Endothelial cell of umbilical vein (primary cell): Measurements from ENCODE around the gene MRPS11.

Experiments used
- EZH2 ChIP-seq: IDR thresholded peaks from 2 replicates; pipeline ENCODE4 v1.6.1; 2012; ENCODE audit warnings: borderline replicate concordance, low read depth, mild to moderate bottlenecking, moderate library complexity, low read length, inconsistent platforms; ENCODE audit not compliant: severe bottlenecking
- FOS ChIP-seq: IDR thresholded peaks from 2 replicates; pipeline ENCODE4 v1.6.1; 2011; ENCODE audit warnings: mild to moderate bottlenecking, low read length, moderate library complexity, borderline replicate concordance; ENCODE audit not compliant: insufficient read depth
- GATA2 ChIP-seq: IDR thresholded peaks from 2 replicates; pipeline ENCODE4 v1.7.0; 2011; ENCODE audit warnings: low read depth, mild to moderate bottlenecking, moderate library complexity, mixed read lengths, low read length; ENCODE audit not compliant: insufficient read length, insufficient read depth
- JUN ChIP-seq: IDR thresholded peaks from 2 replicates; pipeline ENCODE4 v1.6.1; 2011; ENCODE audit warnings: borderline replicate concordance, low read depth; ENCODE audit not compliant: insufficient read length, insufficient read depth
- MYC ChIP-seq: IDR thresholded peaks from one replicate; pipeline ENCODE4 v1.6.1; 2011; ENCODE audit warnings: mild to moderate bottlenecking, low read depth, low read length
- POLR2A ChIP-seq: IDR thresholded peaks from 2 replicates; pipeline ENCODE4 v1.6.1; 2012; ENCODE audit warnings: low read depth, mild to moderate bottlenecking, control low read depth, low read length
- POLR2AphosphoS5 ChIP-seq: IDR thresholded peaks from 2 replicates; pipeline ENCODE4 v1.6.1; 2012; ENCODE audit warnings: low read depth, mild to moderate bottlenecking, control low read depth, low read length, moderate library complexity; ENCODE audit not compliant: insufficient read depth
- TF ChIP-seq, protein P1 (sequence below), 2 donors: IDR thresholded peaks; 1 replicate in 1 of 2; 2 replicates in 1 of 2; pipeline ENCODE4 v1.5.1; 2011; ENCODE audit warnings: low read length in 2 of 2, mild to moderate bottlenecking in 2 of 2, moderate library complexity in 2 of 2, control low read depth in 1 of 2, inconsistent platforms in 1 of 2, low read depth in 1 of 2; ENCODE audit not compliant: insufficient read depth in 1 of 2; ENCODE audit errors: extremely low read depth in 1 of 2
- TF ChIP-seq, protein P2 (sequence below): IDR thresholded peaks from 2 replicates; pipeline ENCODE4 v1.6.1; 2011; ENCODE audit not compliant: insufficient read depth, insufficient read length

DNA sequence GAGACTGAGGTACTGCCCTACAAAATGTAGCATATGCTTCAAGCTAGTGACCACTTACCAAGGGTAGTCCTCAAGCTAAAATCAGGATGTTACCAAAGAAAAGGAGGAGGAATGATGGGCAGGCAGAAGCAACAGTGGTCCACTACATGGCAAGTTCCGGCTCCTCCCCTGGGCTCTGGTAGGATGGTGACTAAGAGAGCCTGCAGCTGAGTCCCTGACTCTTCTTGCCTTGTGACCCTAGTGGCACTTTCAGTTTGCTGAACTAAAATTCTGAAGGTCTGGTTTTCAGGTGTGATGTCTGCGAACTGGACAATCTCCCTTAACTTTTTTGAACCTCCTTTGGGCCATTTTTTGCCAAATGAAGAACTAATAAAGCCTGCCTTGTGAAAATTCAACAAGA is 41.2 kb upstream of the MRPS11 start:
- TF ChIP-seq, protein P1, sequence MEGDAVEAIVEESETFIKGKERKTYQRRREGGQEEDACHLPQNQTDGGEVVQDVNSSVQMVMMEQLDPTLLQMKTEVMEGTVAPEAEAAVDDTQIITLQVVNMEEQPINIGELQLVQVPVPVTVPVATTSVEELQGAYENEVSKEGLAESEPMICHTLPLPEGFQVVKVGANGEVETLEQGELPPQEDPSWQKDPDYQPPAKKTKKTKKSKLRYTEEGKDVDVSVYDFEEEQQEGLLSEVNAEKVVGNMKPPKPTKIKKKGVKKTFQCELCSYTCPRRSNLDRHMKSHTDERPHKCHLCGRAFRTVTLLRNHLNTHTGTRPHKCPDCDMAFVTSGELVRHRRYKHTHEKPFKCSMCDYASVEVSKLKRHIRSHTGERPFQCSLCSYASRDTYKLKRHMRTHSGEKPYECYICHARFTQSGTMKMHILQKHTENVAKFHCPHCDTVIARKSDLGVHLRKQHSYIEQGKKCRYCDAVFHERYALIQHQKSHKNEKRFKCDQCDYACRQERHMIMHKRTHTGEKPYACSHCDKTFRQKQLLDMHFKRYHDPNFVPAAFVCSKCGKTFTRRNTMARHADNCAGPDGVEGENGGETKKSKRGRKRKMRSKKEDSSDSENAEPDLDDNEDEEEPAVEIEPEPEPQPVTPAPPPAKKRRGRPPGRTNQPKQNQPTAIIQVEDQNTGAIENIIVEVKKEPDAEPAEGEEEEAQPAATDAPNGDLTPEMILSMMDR (IDR thresholded peaks at IDR 0.05; ENCODE audit: extremely low read depth in 1 of 2, insufficient read depth in 1 of 2, low read depth in 1 of 2, low read length in 2 of 2) = no peak
- TF ChIP-seq POLR2AphosphoS5 (no peak), POLR2A (no peak), FOS (no peak), JUN (no peak), EZH2 (no peak), MYC (no peak), GATA2 (no peak)
- TF ChIP-seq, protein P2, sequence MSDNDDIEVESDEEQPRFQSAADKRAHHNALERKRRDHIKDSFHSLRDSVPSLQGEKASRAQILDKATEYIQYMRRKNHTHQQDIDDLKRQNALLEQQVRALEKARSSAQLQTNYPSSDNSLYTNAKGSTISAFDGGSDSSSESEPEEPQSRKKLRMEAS = no peak
